Ovary (tissue), 3 donors: ENCODE data around the gene P4HA3.

Source experiments
- CTCF ChIP-seq, 3 donors: fragments of 450-650 bp in 2 of 3; fragments of 200-600 bp in 1 of 3; IDR thresholded peaks; one replicate each; pipeline versions ENCODE4 v1.5.1 to v1.8.0; 2016 to 2022; ENCODE audit warnings: antibody characterized with exemption in 3 of 3, mild to moderate bottlenecking in 1 of 3
- POLR2A ChIP-seq: fragments of 450-650 bp; IDR thresholded peaks from one replicate; pipeline ENCODE4 v1.6.1; 2017; ENCODE audit warnings: antibody characterized with exemption, mild to moderate bottlenecking, moderate library complexity
- donor health status: DM: no; HTN: no; CAD: no.

DNA sequence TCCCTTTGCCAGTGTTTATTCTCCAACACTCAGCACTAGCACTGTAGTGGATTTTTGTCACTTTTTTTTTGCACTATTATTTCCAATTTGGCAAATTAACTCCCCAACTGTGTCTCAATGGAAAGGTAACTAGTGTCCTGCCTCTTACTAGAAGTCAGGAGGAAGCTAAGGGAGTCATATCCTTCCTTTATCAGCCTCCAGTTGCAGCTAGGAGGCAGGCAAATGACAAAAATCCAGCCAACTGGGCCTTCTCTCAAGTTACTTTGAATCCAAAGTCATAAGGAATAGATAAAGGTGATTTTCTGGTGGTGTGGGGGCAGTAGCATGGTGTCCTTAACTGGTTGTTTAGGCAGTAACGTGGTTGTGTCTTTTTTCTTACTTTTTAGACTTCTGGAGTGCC is 15.6 kb upstream of the P4HA3 start:
- TF ChIP-seq POLR2A (no peak), CTCF (IDR thresholded peaks at IDR 0.05) (no peak)
